ENCODE results near the gene MBD4.

DNA sequence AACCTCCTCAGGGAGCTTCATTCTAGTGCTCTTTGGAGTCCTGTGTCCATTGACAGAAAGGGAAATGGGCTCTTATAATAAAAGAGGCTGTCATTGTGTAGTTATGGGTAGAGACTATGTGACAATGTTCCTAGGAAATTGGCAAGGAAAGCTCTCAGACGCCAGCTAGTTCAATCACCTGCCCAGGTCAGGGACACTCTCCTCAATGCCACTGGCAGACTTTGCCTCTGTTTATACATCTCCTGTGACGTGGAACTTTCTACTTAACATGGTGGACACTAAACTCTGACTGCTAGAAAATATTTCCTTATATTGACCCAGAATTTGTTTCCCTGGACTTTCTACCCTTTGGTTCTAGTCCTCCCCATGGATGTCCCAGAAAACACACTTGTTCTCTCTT, 14.1 kb downstream of the MBD4 start:
- TF ChIP-seq, protein P1, sequence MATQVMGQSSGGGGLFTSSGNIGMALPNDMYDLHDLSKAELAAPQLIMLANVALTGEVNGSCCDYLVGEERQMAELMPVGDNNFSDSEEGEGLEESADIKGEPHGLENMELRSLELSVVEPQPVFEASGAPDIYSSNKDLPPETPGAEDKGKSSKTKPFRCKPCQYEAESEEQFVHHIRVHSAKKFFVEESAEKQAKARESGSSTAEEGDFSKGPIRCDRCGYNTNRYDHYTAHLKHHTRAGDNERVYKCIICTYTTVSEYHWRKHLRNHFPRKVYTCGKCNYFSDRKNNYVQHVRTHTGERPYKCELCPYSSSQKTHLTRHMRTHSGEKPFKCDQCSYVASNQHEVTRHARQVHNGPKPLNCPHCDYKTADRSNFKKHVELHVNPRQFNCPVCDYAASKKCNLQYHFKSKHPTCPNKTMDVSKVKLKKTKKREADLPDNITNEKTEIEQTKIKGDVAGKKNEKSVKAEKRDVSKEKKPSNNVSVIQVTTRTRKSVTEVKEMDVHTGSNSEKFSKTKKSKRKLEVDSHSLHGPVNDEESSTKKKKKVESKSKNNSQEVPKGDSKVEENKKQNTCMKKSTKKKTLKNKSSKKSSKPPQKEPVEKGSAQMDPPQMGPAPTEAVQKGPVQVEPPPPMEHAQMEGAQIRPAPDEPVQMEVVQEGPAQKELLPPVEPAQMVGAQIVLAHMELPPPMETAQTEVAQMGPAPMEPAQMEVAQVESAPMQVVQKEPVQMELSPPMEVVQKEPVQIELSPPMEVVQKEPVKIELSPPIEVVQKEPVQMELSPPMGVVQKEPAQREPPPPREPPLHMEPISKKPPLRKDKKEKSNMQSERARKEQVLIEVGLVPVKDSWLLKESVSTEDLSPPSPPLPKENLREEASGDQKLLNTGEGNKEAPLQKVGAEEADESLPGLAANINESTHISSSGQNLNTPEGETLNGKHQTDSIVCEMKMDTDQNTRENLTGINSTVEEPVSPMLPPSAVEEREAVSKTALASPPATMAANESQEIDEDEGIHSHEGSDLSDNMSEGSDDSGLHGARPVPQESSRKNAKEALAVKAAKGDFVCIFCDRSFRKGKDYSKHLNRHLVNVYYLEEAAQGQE (IDR thresholded peaks at IDR 0.05; ENCODE audit: unreplicated experiment): no peak
- TF ChIP-seq, protein P2, sequence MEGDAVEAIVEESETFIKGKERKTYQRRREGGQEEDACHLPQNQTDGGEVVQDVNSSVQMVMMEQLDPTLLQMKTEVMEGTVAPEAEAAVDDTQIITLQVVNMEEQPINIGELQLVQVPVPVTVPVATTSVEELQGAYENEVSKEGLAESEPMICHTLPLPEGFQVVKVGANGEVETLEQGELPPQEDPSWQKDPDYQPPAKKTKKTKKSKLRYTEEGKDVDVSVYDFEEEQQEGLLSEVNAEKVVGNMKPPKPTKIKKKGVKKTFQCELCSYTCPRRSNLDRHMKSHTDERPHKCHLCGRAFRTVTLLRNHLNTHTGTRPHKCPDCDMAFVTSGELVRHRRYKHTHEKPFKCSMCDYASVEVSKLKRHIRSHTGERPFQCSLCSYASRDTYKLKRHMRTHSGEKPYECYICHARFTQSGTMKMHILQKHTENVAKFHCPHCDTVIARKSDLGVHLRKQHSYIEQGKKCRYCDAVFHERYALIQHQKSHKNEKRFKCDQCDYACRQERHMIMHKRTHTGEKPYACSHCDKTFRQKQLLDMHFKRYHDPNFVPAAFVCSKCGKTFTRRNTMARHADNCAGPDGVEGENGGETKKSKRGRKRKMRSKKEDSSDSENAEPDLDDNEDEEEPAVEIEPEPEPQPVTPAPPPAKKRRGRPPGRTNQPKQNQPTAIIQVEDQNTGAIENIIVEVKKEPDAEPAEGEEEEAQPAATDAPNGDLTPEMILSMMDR (conservative IDR thresholded peaks at IDR 0.05; ENCODE audit: low read depth in 2 of 2): no peak
- TF ChIP-seq EZH2 (IDR thresholded peaks at IDR 0.05; ENCODE audit: low read depth, unreplicated experiment): no peak
- no peak for TF ChIP-seq CREB1 (CRISPR knock-in tag; IDR thresholded peaks at IDR 0.05; ENCODE audit: low read depth)
- no peak for TF ChIP-seq EZH2phosphoT487 (IDR thresholded peaks at IDR 0.05; ENCODE audit: unreplicated experiment)
- TF ChIP-seq POLR2AphosphoS5 (IDR thresholded peaks at IDR 0.05; ENCODE audit: low read depth): no peak
- no peak for TF ChIP-seq ZNF331 (CRISPR knock-in tag; IDR thresholded peaks at IDR 0.05; ENCODE audit: low read depth)
- no peak for TF ChIP-seq STAT1 (IDR thresholded peaks at IDR 0.05; ENCODE audit: unreplicated experiment)
- TF ChIP-seq JUNB (IDR thresholded peaks at IDR 0.05; ENCODE audit: unreplicated experiment): no peak
